ENCODE measurements around the gene MOB1B.

The MOB1B gene

DNA sequence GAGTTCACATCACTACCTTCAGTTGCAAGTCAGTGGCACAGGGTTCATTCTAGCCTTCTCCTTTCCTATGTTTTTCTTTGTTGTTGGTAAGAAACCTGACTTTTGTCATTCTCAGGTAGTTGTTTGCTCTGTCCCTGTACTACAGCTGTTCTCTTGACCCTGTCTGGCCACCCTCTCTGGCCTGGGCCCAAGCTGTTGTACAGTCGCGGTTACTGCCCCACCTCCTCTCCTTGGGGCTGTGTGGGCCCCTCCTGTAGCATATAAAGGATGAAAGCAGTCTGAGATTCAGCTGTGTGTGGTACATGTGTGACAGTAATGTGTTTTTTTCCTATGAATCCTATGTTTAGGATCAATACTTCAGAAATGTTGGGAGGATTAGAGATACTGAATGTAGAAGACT, 12.5 kb downstream of the MOB1B start:
- DNase-seq (ENCODE audit: low read depth in 2 of 2): no peak

DNA sequence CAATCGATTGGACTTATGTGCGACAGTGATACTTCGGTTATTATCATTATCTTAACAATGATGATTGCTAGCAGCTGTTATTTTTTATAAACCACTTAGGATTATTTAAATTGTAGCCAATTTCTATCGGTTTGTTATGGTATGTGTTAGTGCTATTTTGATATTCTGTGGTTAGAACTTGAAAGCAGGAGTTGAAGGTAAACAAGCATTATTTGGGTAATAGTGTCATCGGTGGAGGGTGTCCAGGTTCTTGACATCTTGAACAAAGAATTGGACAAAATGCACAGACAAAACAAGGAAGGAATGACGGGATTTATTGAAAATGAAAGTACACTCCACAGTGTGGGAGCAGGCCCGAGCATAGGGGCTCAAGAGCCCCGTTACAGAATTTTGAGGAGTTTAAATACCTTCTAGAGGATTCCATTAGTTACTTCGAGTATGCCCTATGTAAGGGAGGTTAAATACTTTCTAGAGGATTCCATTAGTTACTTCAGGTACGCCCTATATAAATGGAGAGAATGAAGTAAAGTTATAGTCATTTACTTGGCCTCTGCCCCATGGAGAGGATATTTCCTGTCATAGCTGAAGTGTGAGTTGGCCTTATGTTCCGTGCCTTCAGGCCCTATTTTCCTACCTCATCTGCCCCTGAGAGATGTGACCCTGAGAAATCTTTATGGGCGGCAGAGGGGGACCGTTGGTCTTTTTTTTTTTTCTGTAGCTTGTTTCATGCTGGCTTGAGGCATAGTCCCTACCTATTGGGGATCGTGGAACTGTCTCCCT, 13.1 kb downstream of the MOB1B start:
- no peak for DNase-seq (ENCODE audit: low read depth in 2 of 2)

DNA sequence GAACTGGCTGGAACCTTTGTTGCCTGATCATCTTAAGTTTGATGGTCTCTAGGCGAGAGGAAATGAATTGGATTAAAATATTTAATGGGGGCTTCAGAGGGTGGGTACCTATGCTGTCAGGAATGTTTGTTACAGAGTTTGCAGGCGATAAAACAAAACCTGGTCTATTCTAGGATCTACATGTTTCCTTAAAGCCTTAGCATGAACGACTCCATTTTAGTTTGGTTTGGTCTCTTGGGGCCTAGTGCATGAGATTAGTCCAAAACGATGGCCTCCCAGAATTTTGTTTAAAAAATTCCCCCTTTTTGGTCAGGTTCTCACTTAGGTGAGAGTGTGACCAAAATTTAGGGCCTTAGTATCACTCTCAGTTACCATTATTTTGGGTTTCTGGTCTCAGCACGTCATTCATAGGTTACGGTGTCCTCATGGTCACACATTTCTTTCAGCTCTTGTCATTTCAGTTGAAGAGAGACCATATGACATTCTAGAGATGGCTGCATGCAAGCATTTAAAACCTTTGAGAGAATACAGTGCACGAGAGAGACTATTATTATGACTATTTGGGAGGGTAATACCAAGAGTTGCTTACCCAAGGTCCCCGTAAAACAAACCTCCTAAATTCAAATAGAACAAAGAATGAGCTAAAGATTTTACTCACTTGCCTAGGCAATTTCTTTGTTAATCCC, 13.8 kb downstream of the MOB1B start:
- DNase-seq (ENCODE audit: low read depth in 2 of 2): no peak

DNA sequence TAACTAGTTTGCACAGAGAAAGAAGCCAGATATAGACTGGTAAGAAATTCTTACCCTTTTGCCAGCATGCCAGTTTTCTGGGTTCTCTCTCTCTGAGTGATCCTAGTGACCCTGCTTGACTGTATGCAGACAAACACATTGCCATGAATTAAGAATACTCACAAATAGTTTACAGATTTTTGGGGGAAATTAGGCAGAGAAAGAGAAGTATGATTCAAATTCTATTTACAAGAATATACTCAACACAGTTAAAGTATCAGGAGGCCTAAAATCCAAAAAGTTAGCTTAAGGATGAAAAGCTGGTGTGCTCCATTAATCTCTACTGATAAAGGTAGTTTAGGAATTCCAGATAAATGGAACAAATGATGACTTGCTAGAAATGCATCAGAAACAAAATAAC, 18.4 kb downstream of the MOB1B start:
- DNase-seq (ENCODE audit: low read depth in 2 of 2): no peak

DNA sequence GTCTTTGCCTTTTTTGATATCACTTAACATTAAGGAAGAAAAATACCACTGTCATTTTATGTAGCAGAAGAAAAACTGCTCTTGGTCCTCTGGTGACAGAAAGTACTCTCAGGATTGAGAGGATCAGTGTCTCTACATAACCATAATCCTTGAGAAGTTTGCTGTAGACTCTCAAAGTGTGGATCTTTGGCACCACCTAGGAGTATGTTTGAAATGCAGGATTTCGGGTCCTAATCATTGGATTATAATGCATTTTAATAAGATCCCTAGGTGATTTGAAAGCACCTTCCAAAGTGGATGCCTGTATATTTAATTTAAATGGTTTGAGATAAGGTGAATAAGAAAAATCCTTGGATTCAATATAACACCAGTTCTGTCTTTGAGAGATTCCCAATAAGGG, 23.2 kb downstream of the MOB1B start:
- DNase-seq (ENCODE audit: low read depth in 2 of 2): no peak

DNA sequence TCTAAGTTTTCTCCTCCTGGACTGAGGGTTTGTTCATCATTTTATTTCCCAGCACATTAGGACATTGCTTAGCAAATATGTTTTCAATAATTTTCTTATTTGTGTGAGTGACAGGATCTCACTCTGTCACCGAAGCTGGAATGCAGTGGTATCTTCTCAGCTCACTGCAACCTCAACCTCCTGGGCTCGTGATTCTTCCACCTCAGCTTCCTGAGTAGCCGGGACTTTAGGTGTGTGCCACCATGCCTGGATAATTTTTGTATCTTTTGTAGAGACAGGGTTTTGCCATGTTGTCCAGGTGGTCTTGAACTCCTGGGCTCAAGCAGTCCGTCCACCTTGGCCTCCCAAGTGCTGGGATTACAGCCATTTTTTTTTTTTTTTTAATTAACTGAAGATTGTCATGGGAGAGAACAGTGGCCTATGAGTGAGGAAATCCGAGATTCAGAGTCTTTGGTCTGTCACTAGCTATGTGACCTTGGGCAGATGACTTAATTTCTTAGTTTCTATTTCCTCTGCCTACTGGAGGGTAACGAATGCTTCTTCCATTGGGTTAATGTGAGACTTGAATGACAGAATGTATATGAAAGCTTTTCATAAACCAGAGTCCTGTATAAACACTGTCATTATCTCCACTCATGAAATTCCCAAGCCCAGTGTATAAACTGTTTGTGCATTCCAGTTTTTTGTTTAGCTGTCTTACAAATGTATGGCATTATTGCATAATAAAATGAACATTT, 23.9 kb downstream of the MOB1B start:
- DNase-seq (ENCODE audit: low read depth in 2 of 2): no peak

DNA sequence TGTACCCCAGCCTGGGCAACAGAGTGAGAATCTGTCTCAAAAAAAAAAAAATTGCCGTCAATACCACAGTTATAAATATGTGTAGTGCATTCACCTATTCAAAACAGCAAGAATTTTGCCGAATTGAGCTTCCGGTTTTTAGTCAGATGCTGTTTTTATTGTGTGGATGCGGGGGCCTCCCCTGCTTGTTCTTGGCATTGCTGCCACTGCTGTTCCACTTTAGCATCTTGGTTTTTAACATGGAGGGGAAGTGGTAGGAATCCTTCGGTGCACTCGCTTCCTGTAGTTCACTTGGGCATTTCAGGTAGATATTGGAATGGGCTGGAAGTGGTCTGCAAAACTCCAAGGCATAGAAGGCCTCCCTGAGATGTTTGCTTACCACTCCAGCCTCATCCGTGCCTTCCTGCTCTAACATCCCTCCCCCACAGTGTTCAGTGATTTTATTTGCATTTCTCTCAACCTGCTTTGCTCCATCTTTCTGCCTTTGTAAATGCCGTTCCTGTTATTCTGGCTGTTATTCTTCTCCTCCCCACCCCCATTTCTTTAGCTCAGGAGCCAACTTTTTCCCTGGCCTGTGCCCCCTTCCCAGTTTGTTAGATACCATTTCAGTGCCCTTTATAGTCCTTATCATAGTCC, 25.5 kb downstream of the MOB1B start:
- DNase-seq (ENCODE audit: low read depth in 2 of 2): no peak

DNA sequence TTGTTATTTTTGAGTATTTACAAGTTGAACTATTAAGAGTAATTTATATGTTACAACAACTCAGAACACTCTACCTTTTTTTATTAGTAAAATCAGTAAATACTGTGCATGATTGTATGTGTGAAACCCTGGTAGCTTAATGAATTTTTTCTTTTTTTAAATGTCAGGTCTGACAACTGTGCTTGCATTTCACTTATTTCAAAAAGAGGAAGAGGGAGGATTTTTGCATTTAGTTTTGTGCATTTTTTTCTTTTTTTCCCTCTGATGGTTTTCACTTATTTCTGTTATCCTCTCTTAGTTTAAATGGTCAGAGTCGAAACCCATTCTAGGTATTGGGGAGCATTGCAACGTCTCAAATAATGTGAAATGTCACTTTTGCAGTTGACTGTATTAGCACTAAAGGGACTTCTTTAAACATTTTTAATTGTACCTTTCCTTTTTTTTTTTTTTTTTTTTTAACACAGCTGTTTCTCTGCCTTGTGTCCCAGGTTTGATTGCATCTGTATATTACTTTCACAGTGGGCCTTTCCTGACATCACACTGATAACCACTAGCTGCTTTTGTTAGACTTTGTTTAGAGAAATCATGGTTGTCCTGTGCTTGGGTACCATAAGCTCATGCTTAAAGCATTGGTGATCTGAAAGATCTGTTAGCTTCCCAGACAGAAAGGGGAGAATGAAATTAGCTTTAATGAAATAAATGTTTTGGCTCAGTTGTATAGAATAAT, 28.5 kb downstream of the MOB1B start:
- DNase-seq (ENCODE audit: low read depth in 2 of 2): no peak

DNA sequence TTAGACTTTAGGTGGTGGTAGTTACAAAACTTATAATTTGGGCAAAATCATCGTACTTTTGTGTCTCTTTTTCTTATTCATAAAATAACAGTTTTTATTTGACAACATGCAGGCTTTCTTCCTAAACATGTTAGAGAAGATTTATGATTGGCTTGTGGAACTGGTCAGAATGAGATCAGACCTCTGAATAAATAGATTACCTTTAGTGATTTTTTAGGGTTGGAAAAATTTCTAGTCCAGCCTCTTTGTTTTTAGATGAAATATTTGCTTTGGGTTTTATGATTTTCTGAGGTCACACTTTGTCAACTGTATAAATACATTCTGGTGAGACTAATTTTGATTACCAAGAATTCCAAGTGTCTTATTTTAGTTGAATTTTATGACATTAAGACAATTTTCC, 29.2 kb downstream of the MOB1B start:
- no peak for DNase-seq (ENCODE audit: low read depth in 2 of 2)

DNA sequence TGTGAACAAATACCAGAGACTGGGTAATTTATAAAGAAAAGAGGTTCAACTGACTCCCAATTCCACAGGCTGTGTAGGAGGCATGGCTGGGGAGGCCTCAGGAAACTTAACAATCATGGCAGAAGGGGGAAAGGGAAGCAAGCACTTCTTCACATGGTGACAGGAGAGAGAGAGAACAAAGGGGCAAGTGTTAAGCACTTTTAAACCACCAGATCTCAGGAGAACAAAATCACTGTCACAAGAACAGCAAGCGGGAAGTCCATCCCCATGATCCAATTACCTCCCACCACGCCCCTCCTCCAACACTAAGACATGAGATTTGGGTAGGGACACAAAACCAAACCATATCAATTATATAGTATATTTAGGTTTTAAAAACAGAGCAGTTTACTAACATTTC, 30.8 kb downstream of the MOB1B start:
- DNase-seq (ENCODE audit: low read depth in 2 of 2): no peak

DNA sequence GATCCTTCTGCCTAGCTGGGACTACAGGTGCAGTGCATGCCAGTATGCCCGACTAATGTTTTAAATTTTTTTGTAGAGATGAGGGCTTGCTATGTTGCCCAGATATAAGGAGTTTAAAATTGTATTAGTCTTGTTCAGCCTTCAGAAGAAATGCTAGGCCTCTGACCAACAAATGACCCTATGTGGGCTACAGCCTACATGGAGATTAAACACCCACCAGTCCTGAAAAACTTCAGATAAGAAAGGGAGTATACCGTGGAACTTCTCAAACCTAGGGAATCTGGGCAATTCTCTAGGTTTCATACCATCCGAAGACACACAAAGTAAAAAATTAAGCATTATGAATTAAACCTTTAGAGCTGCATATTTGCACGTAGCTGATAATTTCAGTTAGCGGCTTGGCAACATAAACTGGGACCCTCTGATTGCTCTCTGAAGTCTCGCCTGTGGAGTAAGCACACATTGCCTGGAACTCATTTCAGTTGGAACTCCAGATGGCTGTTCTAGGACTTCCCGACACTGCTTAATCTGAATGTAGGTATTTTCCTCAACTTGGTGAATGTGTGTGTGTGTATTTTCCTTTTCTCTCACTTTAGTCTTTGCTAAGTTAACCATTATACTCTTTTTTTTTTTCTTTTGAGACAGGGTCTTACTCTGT, 33.0 kb downstream of the MOB1B start:
- no peak for DNase-seq (ENCODE audit: low read depth in 2 of 2)

DNA sequence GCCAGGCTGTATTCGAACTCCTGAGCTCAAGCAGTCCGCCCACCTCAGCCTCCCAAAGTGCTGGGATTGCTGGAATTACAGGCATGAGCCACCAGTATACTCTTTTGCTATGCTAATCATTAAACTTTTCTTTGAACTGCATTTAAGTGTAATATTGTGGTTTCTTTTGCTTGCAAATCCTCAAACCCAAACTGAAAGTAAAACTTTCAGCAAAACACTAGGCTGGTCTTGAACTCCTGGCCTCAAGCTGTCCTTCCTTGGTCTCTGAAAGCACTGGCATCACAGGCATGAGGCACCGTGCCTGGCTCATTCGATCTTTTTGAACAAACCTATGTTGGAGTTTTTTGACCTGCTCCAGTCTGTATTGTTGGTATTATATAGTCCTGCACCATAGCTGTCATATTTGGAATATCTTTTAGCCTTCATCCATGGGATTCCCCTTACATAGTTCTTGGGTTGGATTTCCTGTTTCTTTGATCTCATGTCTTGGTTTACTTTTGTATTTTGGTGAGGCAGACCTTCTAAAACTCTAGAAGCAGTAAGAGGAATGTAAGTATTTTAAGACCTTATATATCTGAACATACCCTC, 34.1 kb downstream of the MOB1B start:
- DNase-seq (ENCODE audit: low read depth in 2 of 2): no peak

DNA sequence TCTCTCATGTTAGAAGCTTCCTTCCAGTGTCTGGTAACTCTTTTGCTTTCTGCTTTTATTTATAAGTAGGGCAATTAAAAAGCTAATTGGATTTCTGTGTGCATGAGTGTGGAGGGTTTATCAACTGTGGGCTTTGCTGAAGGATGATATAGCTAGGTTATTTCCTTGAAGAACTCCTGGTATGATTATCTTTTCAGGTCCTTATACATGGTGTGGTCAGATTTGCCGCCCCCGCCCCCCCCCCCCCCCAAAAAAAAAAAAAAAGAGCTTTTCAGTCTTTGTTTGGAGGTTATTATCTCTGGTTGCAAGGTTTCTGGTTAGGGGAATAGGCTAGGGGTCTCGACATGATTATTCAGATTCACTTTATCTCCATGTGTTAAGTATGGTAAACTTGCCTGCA, 35.9 kb downstream of the MOB1B start:
- DNase-seq (ENCODE audit: low read depth in 2 of 2): no peak

DNA sequence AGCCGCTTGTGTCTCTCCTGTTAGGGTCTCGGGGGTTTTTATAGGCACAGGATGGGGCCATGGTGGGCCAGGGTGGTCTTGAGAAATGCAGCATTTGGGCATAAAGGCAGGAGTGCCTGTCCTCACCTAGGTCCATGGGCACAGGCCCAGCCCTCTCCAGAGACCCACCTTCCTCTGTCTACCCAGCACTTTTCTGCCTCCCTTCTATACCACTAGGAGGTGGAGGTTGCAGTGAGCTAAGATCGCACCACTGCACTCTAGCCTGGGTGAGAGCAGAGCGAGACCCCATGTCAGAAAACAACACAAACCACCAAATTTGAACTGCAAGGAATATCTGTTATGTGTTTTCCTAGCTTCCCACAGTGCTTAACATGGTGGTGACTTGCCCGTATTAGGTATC, 38.0 kb downstream of the MOB1B start:
- DNase-seq (ENCODE audit: low read depth in 2 of 2): no peak

DNA sequence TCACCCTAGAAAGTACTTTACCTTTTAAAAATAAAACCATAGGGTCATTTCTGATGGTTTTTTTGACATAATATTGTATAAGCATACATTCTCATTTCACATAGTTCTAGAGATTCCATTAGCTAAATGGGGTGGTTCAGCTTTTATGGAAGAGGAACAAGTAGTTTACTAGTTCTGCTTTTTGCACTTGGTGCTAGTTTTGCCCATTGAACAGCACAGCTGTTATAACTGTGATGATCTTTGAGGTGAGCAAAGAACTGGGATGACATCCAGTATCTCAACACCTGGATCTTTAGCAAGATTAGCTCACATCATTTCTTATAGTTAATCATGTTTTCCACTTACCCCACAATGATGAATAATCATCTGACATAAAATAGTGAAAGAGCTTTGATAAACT, 40.9 kb downstream of the MOB1B start:
- no peak for DNase-seq (ENCODE audit: low read depth in 2 of 2)

DNA sequence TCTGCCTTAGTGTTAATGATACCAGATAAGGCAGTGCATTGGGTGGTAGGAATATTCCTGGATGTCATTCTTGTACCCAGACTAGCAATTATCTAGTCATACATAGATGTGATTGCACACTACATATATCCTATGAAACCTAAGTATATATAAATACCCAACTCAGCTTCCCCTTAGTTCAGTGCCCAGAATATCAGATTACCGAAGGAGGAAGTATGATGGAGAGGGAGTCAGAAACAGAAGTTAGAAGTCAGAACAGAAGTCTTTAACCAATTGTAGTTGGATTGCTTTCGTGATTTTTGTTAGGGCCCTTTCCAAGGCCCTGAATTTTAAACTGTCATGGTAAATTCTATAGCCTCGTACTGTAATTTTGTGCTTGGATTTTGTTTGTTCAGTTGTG, 42.9 kb downstream of the MOB1B start:
- DNase-seq (ENCODE audit: low read depth in 2 of 2): no peak

DNA sequence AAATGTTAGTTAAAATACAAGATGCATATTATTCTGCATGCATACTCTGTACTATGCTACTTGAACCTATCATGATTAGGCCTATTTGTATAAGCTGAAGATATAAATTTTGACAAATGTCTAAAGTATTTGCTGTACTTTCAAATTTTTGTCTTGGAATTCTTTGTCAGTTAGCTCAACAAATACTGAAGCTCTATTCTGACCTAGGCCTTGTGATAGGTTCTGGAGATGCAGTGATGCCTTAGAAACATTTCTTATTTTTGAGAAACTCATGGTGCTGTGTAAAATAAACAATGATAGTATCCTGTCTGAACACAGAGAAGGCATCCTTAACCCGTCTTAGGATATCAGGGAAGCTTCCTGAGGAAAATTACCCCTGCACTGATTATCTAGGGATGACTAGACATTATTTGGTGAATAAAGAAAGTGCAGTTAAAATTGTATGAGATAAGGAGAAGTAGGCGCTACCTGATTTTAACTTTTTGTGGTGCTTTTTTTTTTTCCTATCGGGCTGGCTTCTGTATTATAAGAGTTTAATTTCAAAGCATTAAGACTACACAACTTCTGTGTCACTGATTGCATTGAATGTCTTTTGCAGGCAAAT, 43.4 kb downstream of the MOB1B start:
- DNase-seq (ENCODE audit: low read depth in 2 of 2): no peak

DNA sequence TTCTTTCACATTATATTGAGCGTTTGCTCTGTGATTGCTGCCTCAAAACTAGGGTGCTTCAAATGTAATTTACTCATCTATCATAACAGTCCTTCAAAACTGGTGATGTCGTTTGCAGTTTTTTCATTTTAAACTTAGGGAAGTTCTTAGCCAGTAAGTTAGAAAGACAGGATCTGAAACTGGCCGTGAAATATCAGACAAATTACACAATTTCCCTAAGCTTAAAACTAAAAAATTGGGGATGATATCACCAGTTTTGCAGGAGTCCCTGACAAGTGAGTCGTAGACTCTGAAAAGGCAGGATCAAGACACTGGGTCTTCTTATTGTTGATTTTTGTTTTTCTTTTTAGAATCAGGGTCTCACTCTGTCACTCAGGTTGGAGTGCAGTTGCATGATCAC, 44.8 kb downstream of the MOB1B start:
- DNase-seq (ENCODE audit: low read depth in 2 of 2): no peak

DNA sequence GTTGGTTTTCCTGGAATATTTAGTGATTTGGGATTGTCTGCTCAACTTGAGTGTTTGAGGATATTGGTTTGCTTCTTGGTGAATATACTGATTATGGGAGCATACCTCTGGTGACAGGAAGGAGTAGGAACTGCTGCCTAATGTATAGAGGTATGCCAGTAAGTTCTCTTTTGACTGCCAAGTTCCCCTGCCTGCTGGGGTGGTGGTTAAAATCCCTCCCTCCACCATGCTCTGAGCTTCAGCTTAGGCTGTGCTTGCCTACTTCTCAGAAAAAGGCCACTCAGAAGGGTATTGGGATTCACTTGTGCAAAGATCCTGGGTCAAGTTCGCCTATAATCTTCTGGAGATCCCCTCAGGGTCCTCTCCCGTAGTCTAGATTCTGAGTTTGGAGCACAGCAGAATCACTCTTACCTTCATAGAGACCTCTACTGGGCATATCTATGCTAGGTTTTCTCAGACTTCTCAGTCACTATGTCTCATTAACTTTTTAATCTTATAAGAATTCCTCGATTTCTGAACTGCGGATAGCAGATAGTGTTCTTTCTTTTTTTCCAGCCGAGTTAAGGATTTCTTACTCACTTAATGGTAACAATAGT, 46.6 kb downstream of the MOB1B start:
- no peak for DNase-seq (ENCODE audit: low read depth in 2 of 2)

DNA sequence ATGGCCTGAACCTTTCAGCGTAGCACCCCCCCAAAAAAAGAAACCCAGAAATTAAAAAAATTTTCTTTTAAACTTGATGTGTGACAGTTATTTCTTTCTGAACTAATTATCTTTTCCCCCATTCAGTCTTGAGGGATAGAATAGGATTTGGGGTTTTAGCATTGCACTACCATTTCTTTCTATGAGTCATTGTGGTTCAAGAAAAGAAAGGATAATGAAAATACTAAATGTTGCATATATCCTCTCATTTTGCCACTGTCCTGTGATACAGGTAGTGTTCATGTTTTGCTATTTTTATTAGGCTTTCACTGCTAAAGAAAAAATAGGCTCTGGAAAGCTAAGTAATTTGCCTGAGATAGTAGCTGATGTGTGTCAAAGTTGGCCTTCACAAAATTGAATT, 51.9 kb downstream of the MOB1B start:
- DNase-seq (ENCODE audit: low read depth in 2 of 2): no peak
